ENCODE measurements around the gene CHRD. TPM values are rescaled to one million over a fixed set of nuclear protein-coding genes. Genes with fewer than 3 reads are reported as not detected.

Gene CHRD
- total RNA-seq, 1 experiment from 2014 or later: 2.7 TPM

GRCh38 chr3:184405075-184406030 is 25.5 kb downstream of the CHRD start:
- TF ChIP-seq ZNF121 (CRISPR knock-in tag; IDR thresholded peaks at IDR 0.05): no peak
- TF ChIP-seq USF2 (CRISPR knock-in tag; IDR thresholded peaks at IDR 0.05): no peak
- TF ChIP-seq CBFB (CRISPR knock-in tag; IDR thresholded peaks at IDR 0.05; ENCODE audit: low read depth): no peak
- TF ChIP-seq ZNF219 (CRISPR knock-in tag; IDR thresholded peaks at IDR 0.05; ENCODE audit: borderline replicate concordance): no peak
- TF ChIP-seq CDX4 (CRISPR knock-in tag; IDR thresholded peaks at IDR 0.05; ENCODE audit: borderline replicate concordance): no peak
- no peak for TF ChIP-seq HMGA2 (CRISPR knock-in tag; IDR thresholded peaks at IDR 0.05)
- no peak for TF ChIP-seq ATF1 (CRISPR knock-in tag; IDR thresholded peaks at IDR 0.05)
- no peak for TF ChIP-seq NFE2L1 (CRISPR knock-in tag; IDR thresholded peaks at IDR 0.05)
- no peak for TF ChIP-seq MYBL2 (CRISPR knock-in tag; IDR thresholded peaks at IDR 0.05)
- TF ChIP-seq FOXP1 (CRISPR knock-in tag; IDR thresholded peaks at IDR 0.05; ENCODE audit: borderline replicate concordance): no peak
- TF ChIP-seq TCF7 (CRISPR knock-in tag; IDR thresholded peaks at IDR 0.05; ENCODE audit: low read depth): no peak
- no peak for TF ChIP-seq ZMAT4 (CRISPR knock-in tag; IDR thresholded peaks at IDR 0.05)
- ChIA-PET POLR2A (no interaction called here), CTCF (no interaction called here)
- no peaks in the 10 kb centered on the region for H3K27me3 Mint-ChIP-seq (ENCODE audit: low read depth)
- H3K4me3 Mint-ChIP-seq: no peak overlapping the region
- no peaks in the 10 kb centered on the region for H3K9me3 Mint-ChIP-seq
- ATAC-seq: no peak
- no peak for DNase-seq (ENCODE audit: low spot score)
- H3K36me3 Mint-ChIP-seq: no peaks in the 10 kb centered on the region
- H3K4me1 Mint-ChIP-seq: no peaks in the 10 kb centered on the region
- no peak overlapping the region for H3K27ac Mint-ChIP-seq

GRCh38 chr3:184409331-184409926 is 29.6 kb downstream of the CHRD start:
- Mint-ChIP-seq H3K4me1 (no peaks in the 10 kb centered on the region), H3K27me3 (ENCODE audit: low read depth) (no peaks in the 10 kb centered on the region), H3K9me3 (no peaks in the 10 kb centered on the region), H3K36me3 (no peaks in the 10 kb centered on the region), H3K4me3 (no peak overlapping the region), H3K27ac (no peak overlapping the region)
- POLR2A ChIA-PET: no interaction called here
- CTCF ChIA-PET: interaction anchor here (0.9 kb wide), 1 partner anchor 38 kb away, joined by 4 read pairs; no protein-coding TSS in a partner anchor
- ATAC-seq (no peak), DNase-seq (ENCODE audit: low spot score) (no peak)
- no peak for TF ChIP-seq CREB1 (CRISPR knock-in tag; IDR thresholded peaks at IDR 0.05)
- no peak for TF ChIP-seq ZMAT4 (CRISPR knock-in tag; IDR thresholded peaks at IDR 0.05)
- TF ChIP-seq MYBL2 (CRISPR knock-in tag; IDR thresholded peaks at IDR 0.05): no peak
- TF ChIP-seq ZNF263 (CRISPR knock-in tag; IDR thresholded peaks at IDR 0.05; ENCODE audit: low read depth): no peak
- TF ChIP-seq PREB (CRISPR knock-in tag; IDR thresholded peaks at IDR 0.05; ENCODE audit: borderline replicate concordance): no peak
- TF ChIP-seq E2F5 (CRISPR knock-in tag; IDR thresholded peaks at IDR 0.05): no peak
- no peak for TF ChIP-seq ZNF532 (CRISPR knock-in tag; IDR thresholded peaks at IDR 0.05; ENCODE audit: borderline replicate concordance)
- TF ChIP-seq MXD4 (CRISPR knock-in tag; IDR thresholded peaks at IDR 0.05; ENCODE audit: borderline replicate concordance): no peak
- no peak for TF ChIP-seq USF1 (CRISPR knock-in tag; IDR thresholded peaks at IDR 0.05)
- TF ChIP-seq ZBTB43 (CRISPR knock-in tag; IDR thresholded peaks at IDR 0.05): no peak
